T-cell (primary cell): Measurements from ENCODE around the gene TSPAN3. TPM values are rescaled to one million over a fixed set of nuclear protein-coding genes. Genes with fewer than 3 reads are reported as not detected.

Experiments used
- ATAC-seq, 4 experiments: fragments of 200-7000 bp in 3 of 4; fragments of 150-1000 bp in 1 of 4; cut with Tn5 transposase; replicated peaks in 1 of 4; 1 replicate in 3 of 4; 2 replicates in 1 of 4; pipeline ENCODE4 v1.10.0; 2021; ENCODE audit warnings: moderate library complexity in 3 of 4, mild to moderate bottlenecking in 2 of 4, moderate number of reproducible peaks in 1 of 4
- CTCF ChIA-PET, 2 donors: fragments of 300-600 bp; sonication (Branson Sonifier 250); formaldehyde crosslinking; loops; one replicate each; lab custom pipeline; 2022; ENCODE audit warnings: antibody characterized with exemption in 2 of 2; lab: Charles Lee
- POLR2A ChIA-PET, 2 donors: fragments of 300-600 bp; sonication (Branson Sonifier 250); formaldehyde crosslinking; loops; one replicate each; lab custom pipeline; 2022; ENCODE audit warnings: antibody characterized with exemption in 2 of 2; lab: Charles Lee
- DNase-seq, 35 experiments: peaks; one replicate each; pipeline versions ENCODE4 v3.0.0 to v3.0.0-alpha.2; 2013 to 2023
- H3K27ac ChIP-seq: one replicate; pipeline ENCODE4 v1.5.1; 2013; ENCODE audit warnings: low read length
- H3K27me3 ChIP-seq, 2 experiments: replicated peaks in 1 of 2; 1 replicate in 1 of 2; 2 replicates in 1 of 2; pipeline versions ENCODE4 v1.6.1 to v1.7.0; 2013; ENCODE audit warnings: low read length in 1 of 2, mixed read lengths in 1 of 2; ENCODE audit not compliant: control insufficient read depth in 2 of 2, insufficient read depth in 2 of 2; ENCODE audit errors: extremely low read depth in 1 of 2
- H3K36me3 ChIP-seq, 2 donors: 1 replicate in 1 of 2; 2 replicates in 1 of 2; pipeline versions ENCODE4 v1.6.1 to v1.7.0; 2013; ENCODE audit warnings: low read length in 1 of 2; ENCODE audit not compliant: control insufficient read depth in 2 of 2, insufficient read depth in 1 of 2; ENCODE audit errors: extremely low read depth in 1 of 2
- H3K4me1 ChIP-seq, 2 experiments: 1 replicate in 1 of 2; 2 replicates in 1 of 2; pipeline versions ENCODE4 v1.6.1 to v1.7.0; 2013; ENCODE audit warnings: low read length in 2 of 2, mixed read lengths in 1 of 2; ENCODE audit not compliant: insufficient read depth in 2 of 2, control insufficient read depth in 1 of 2; ENCODE audit errors: extremely low read depth in 1 of 2
- H3K4me3 ChIP-seq, 2 donors: 1 replicate in 1 of 2; 2 replicates in 1 of 2; pipeline versions ENCODE4 v1.5.1 to v1.7.0; 2013; ENCODE audit warnings: mild to moderate bottlenecking in 2 of 2, low read length in 1 of 2, moderate library complexity in 1 of 2; ENCODE audit not compliant: control insufficient read depth in 1 of 2; ENCODE audit errors: extremely low read depth in 1 of 2
- H3K9me3 ChIP-seq: 2 replicates; pipeline ENCODE4 v1.7.0; 2013
- H3K27ac Mint-ChIP-seq, 2 donors: one replicate each; pipeline ENCODE4 v1.8.0; 2020 to 2021; ENCODE audit warnings: mild to moderate bottlenecking in 2 of 2, mixed read lengths in 2 of 2
- H3K27me3 Mint-ChIP-seq, 2 donors: one replicate each; pipeline ENCODE4 v1.8.0; 2021 to 2022; ENCODE audit warnings: mixed read lengths in 2 of 2
- H3K36me3 Mint-ChIP-seq: one replicate; pipeline ENCODE4 v1.8.0; 2021; ENCODE audit warnings: mixed read lengths
- H3K4me1 Mint-ChIP-seq, 3 donors: one replicate each; pipeline ENCODE4 v1.8.0; 2020 to 2022; ENCODE audit warnings: mixed read lengths in 3 of 3, mild to moderate bottlenecking in 1 of 3
- H3K4me3 Mint-ChIP-seq, 3 donors: one replicate each; pipeline ENCODE4 v1.8.0; 2020 to 2022; ENCODE audit warnings: mild to moderate bottlenecking in 3 of 3, mixed read lengths in 3 of 3, moderate library complexity in 3 of 3
- H3K9me3 Mint-ChIP-seq, 3 donors: one replicate each; pipeline ENCODE4 v1.8.0; 2020 to 2022; ENCODE audit warnings: mixed read lengths in 3 of 3
- WGBS: methylation state at CpG from one replicate; pipeline ENCODE4 v1.1.5; 2013; ENCODE audit warnings: missing lambda C conversion rate; ENCODE audit not compliant: insufficient coverage; 5-methylcytosine and 5-hydroxymethylcytosine counted together
- total RNA-seq, 35 experiments: library from RNA in 6 of 35; stranded (reverse) in 6 of 35; fragments of 120-200 nt in 1 of 35; gene quantifications; one replicate each; pipeline versions ENCODE4 v1.2.1 to v1.2.4 and lab custom pipeline; 2013 to 2026

The TSPAN3 gene
- total RNA-seq, 5 donors from 2014 or later (not counting 1 experiment from before 2014, with no cell fraction given), result 12.7 to 26.3 (median 25.0) TPM

DNA sequence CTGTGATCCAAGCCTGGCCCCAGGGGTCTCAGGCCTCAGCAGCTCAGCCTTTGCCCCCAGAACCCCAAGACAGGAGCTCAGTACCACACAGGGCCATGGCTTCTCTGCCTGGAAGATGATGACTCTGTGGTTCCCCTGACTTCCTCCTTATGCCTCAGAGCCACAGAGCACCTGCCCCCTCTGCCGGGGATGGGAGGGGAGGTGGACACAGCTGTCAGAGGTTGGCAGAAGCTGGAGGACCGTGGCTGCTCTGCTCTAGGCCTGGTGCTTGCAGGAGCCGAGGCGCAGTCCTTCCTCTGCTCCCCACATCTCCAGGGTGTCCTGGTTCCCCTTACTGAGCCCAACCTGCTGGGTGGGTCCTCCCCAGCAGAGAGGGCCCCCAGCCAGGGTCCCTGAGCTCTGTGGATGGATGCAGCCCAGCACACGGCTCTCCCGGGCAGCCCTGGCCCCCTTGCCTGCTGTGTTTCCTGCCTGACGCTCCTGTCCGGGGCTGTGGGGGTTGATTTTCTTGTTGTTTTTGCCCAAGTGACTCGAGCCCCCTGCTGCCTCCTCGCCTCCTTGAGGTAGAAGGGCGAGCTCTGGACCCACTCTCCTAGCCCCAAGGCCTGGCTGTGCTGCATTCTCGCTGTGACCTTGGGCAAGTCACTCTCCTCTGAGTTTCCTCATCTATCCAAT is 39.4 kb downstream of the TSPAN3 start:
- ATAC-seq (peak; percentile 40 to 74 (median 56)), DNase-seq (peak in 18 of 35 experiments; percentile 7 to 50 (median 32))
- 93% methylated on average over 5 of the region's 12 CpGs for WGBS
- Histone ChIP-seq H3K9me3 (no peaks in the 10 kb centered on the region), H3K36me3 (peaks cover 41 to 98% of the 10 kb centered on the region in 2 donors), H3K27ac (no peak overlapping the region), H3K4me1 (peaks cover 0 to 13% of the 10 kb centered on the region in 2 experiments), H3K4me3 (no peak overlapping the region), H3K27me3 (no peaks in the 10 kb centered on the region)
- POLR2A ChIA-PET, result no interaction called here
- Mint-ChIP-seq H3K9me3 (no peaks in the 10 kb centered on the region), H3K4me3 (no peak overlapping the region), H3K4me1 (peaks cover 0 to 7% (median 2%) of the 10 kb centered on the region in 3 donors), H3K27ac (peak overlapping the region in 1 of 2 donors; percentile 61), H3K36me3 (peaks cover 25% of the 10 kb centered on the region), H3K27me3 (no peaks in the 10 kb centered on the region)
- CTCF ChIA-PET, result interaction anchor here in 1 of 2 donors (0.5 to 0.6 kb wide), 3 partner anchors 44 to 1207 kb away, joined by 3 to 8 read pairs (median 3); no protein-coding TSS in a partner anchor

DNA sequence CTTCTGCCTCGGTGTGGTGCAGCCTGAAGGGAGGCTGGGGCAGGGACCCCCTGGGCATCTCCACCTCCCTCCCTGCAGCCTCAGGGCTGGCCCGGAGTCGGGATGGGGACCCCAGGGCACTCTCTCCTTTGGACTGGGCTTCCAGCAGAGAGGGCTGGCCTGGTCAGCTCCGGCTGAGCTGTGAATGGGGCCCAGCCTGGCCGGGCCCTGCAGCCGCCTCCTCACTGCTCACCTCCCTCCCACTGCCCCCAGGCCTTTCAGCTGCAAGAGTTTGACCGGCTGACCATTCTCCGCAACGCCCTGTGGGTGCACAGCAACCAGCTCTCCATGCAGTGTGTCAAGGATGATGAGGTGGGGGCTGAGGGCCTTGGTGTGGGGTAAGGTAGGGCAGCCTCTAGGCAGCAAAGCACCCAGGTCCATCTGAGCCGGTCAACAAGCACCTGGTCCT is 40.0 kb downstream of the TSPAN3 start:
- no peak overlapping the region for H3K4me3 ChIP-seq
- Mint-ChIP-seq H3K4me3 (no peak overlapping the region), H3K27me3 (no peaks in the 10 kb centered on the region), H3K27ac (no peak overlapping the region), H3K36me3 (peaks cover 22% of the 10 kb centered on the region), H3K4me1 (peaks cover 3 to 7% (median 4%) of the 10 kb centered on the region in 3 donors), H3K9me3 (no peaks in the 10 kb centered on the region)
- H3K27me3 ChIP-seq, result no peaks in the 10 kb centered on the region
- peak in 1 of 4 experiments; percentile 13 for ATAC-seq
- ChIA-PET CTCF (interaction anchor here in 1 of 2 donors (0.5 to 0.6 kb wide), 2 partner anchors 49 to 1207 kb away, joined by 3 read pairs; no protein-coding TSS in a partner anchor), POLR2A (no interaction called here)
- no peak overlapping the region for H3K27ac ChIP-seq
- H3K4me1 ChIP-seq, result peaks cover 0 to 17% of the 10 kb centered on the region in 2 experiments
- H3K36me3 ChIP-seq, result peaks cover 44 to 98% of the 10 kb centered on the region in 2 donors
- DNase-seq, result peak in 3 of 35 experiments; percentile 0 to 17 (median 5)
- WGBS, result 95% methylated on average over 4 of the region's 10 CpGs
- no peaks in the 10 kb centered on the region for H3K9me3 ChIP-seq

DNA sequence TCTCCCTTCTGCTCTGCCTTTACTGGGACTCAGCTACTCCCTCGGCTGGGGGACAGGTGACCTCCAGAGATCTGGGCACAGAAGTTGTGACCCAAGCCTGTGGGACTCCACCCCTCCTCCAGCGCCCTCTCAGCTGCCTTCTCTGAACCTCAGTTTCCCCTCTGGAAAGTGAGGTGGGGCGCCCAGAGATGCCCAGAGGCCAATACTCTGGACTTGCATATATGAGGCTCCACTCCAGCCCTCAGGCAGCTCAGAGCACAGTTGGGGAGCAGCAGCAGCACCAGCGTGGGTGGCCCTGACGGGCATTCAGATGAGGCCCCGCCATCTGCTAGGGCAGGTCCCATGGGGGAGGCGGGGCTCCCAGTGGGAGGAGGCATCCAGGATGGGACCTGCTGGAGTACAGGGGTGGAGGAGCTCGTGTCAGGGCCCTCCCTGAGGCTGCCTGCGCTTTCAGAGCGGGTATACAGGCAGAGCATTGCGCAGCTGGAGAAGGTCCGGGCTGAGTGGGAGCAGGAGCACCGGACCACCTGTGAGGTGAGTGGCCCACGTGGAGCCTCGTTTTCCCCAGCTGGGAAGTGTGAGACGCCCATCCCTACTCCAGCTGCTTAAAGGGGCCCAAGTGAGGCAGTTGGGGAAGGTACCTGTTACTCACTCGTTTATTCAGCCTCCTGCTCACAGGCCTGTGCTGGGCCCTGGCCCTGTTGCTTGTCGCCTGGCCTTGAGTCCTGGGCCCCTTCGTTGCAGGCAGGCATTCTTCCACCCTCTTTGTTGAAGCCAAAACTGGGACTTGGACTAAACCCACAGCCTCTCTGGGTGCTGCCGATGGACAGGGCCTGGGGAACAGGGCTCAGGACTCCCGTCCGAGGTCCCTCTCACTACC is 40.6 kb downstream of the TSPAN3 start:
- ChIA-PET CTCF (interaction anchor here in 1 of 2 donors (0.6 kb wide), 1 partner anchor 90 kb away, joined by 3 read pairs; no protein-coding TSS in a partner anchor), POLR2A (no interaction called here)
- Mint-ChIP-seq H3K36me3 (peaks cover 17% of the 10 kb centered on the region), H3K4me3 (no peak overlapping the region), H3K27me3 (no peaks in the 10 kb centered on the region), H3K9me3 (no peaks in the 10 kb centered on the region), H3K4me1 (peaks cover 5 to 7% (median 5%) of the 10 kb centered on the region in 3 donors), H3K27ac (no peak overlapping the region)
- WGBS, result 89% methylated on average over 22 of the region's 22 CpGs
- Histone ChIP-seq H3K27ac (no peak overlapping the region), H3K4me1 (peaks cover 0 to 23% of the 10 kb centered on the region in 2 experiments), H3K4me3 (no peak overlapping the region), H3K27me3 (no peaks in the 10 kb centered on the region), H3K36me3 (peaks cover 45 to 98% of the 10 kb centered on the region in 2 donors), H3K9me3 (no peaks in the 10 kb centered on the region)
- no peak for ATAC-seq
- peak in 5 of 35 experiments; percentile 2 to 20 (median 4) for DNase-seq

DNA sequence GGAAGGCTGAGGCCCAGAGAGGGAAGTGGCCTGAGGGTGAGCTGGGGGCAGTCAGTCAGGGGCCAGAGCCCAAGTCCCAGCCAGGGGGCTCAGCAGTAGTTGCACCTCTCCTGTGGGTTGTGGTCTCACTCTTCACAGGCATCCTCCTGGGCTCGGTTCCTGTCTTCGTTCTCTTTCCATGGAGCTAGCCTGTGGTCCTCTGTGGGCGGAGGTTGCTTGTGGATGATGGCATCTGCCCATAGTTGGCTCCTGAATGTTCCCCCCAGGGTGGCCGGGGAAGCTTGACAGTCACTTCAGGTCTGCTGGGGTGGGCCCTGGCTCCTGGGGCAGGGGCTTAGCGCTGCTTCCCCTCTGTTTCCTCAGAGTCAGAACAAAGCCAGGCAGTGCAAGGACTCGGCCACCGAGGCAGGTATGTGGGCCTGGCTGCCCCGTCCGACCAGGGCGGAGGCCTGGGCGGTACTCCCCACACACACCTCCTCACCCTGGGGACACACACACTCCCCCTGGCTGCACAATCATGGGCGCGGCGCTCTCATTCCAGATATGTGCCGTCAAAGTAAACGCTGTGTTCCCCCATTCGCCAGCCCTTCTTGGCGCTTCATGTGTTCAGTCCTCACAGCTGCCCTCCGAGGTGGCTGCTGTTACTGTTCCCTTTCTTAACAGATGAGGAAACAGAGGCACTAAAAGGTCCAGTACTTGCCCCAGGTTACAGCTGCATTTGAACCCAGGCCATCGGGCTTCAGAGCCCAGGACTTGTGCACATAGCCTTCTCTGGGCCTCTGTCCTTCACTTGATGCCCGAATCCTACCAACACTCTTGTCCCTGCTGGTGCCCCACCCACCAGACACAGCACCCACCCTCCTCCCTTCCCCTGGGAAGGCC is 41.5 kb downstream of the TSPAN3 start:
- H3K4me3 ChIP-seq, result no peak overlapping the region
- Mint-ChIP-seq H3K4me3 (no peak overlapping the region), H3K27ac (peak overlapping the region; percentile 39 to 52), H3K27me3 (no peaks in the 10 kb centered on the region), H3K9me3 (no peaks in the 10 kb centered on the region), H3K4me1 (peaks cover 2 to 6% (median 5%) of the 10 kb centered on the region in 3 donors), H3K36me3 (peaks cover 16% of the 10 kb centered on the region)
- DNase-seq (peak in 2 of 35 experiments; percentile 1 to 23), ATAC-seq (no peak)
- ChIA-PET POLR2A (no interaction called here), CTCF (interaction anchor here in 1 of 2 donors (0.6 kb wide), 1 partner anchor 89 kb away, joined by 3 read pairs; no protein-coding TSS in a partner anchor)
- no peaks in the 10 kb centered on the region for H3K27me3 ChIP-seq
- peaks cover 0 to 26% of the 10 kb centered on the region in 2 experiments for H3K4me1 ChIP-seq
- WGBS, result 89% methylated on average over 17 of the region's 21 CpGs
- H3K9me3 ChIP-seq, result no peaks in the 10 kb centered on the region
- no peak overlapping the region for H3K27ac ChIP-seq
- peaks cover 49 to 94% of the 10 kb centered on the region in 2 donors for H3K36me3 ChIP-seq

DNA sequence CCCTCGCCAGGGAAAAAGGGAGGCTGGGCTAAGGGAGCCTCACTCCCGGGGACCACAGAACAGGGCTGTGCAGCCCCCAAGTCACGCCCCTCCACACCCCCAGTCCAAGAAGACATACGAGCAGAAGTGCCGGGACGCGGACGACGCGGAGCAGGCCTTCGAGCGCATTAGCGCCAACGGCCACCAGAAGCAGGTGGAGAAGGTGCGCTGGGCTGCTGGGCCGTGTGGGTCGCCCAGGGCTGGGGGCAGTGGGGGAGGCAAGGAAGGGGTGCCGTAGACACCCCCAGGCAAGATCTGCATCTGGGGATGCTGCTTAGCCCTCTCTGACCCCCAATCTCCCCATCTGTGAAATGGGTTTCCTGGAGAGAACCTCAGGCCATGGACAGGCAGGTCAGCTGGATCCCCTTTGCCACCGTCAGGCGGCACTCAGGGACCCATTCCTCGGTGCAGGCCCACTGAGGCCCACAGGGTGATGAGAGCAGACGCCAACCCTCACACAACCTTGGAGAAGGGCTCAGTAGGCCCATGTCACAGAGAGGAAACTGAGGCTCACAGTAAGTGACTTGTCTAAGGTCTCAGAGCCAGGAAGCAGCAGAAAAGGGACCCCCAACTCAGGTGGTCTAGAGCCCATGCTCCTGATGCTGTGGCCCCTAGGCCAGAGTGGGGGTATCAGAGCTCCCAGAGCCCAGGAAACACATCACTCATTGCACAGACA is 42.3 kb downstream of the TSPAN3 start:
- Mint-ChIP-seq H3K4me1 (peaks cover 5 to 14% (median 11%) of the 10 kb centered on the region in 3 donors), H3K27me3 (no peaks in the 10 kb centered on the region), H3K36me3 (peaks cover 16% of the 10 kb centered on the region), H3K27ac (peak overlapping the region in 1 of 2 donors; percentile 34), H3K9me3 (no peaks in the 10 kb centered on the region), H3K4me3 (no peak overlapping the region)
- CTCF ChIA-PET, result no interaction called here
- Histone ChIP-seq H3K27me3 (no peaks in the 10 kb centered on the region), H3K9me3 (no peaks in the 10 kb centered on the region), H3K4me1 (peaks cover 2 to 34% of the 10 kb centered on the region in 2 experiments), H3K27ac (no peak overlapping the region), H3K4me3 (no peak overlapping the region), H3K36me3 (peaks cover 46 to 86% of the 10 kb centered on the region in 2 donors)
- DNase-seq (peak in 1 of 35 experiments; percentile 21), ATAC-seq (no peak)
- WGBS, result 98% methylated on average over 4 of the region's 22 CpGs
- POLR2A ChIA-PET, result no interaction called here
